Endothelial cell of umbilical vein (primary cell): Measurements from ENCODE around the gene RBMS1. TPM values are rescaled to one million over a fixed set of nuclear protein-coding genes. Genes with fewer than 3 reads are reported as not detected.
"Not testable (repeated sequence)": the region's sequence is repeated elsewhere in the genome, so short reads cannot be mapped to it uniquely, and the experiment has no call there.

ENCODE experiments used
- BruUV-seq: library from RNA; stranded (reverse); fragments of 400-500 nt; replicated peaks from 2 replicates; lab custom pipeline; 2021; lab: Mats Ljungman, UMichigan
- CTCF ChIA-PET: fragments of 300-600, 350-600 bp; sonication (Branson Sonifier 250); formaldehyde crosslinking; loops from one replicate; lab custom pipeline; 2021; ENCODE audit warnings: antibody characterized with exemption, inconsistent platforms; lab: Charles Lee
- POLR2A ChIA-PET: fragments of 300-600, 350-600 bp; sonication (Branson Sonifier 250); formaldehyde crosslinking; loops from one replicate; lab custom pipeline; 2021; ENCODE audit warnings: antibody characterized with exemption, inconsistent platforms; lab: Charles Lee
- DNase-seq: peaks from one replicate; pipeline ENCODE4 v3.0.0-alpha.2; 2011; ENCODE audit warnings: low read depth, low spot score
- FAIRE-seq: peaks from 2 replicates; lab custom pipeline; 2011; peaks lifted over from hg19 to GRCh38; lab: Jason Lieb, UNC
- H2AFZ ChIP-seq: 2 replicates; pipeline ENCODE4 v1.6.0; 2012; ENCODE audit warnings: low read depth, low read length, control low read depth, inconsistent platforms
- H3K27ac ChIP-seq: 2 replicates; pipeline ENCODE4 v1.5.1; 2011; ENCODE audit warnings: low read depth, mild to moderate bottlenecking, control low read depth, low read length, moderate library complexity; ENCODE audit not compliant: insufficient read depth
- H3K27me3 ChIP-seq, 2 experiments: 2 replicates each; pipeline versions ENCODE4 v1.6.0 to v1.6.1; 2011; ENCODE audit warnings: low read length in 2 of 2, mixed read lengths in 1 of 2; ENCODE audit not compliant: control insufficient read depth in 2 of 2, insufficient read depth in 2 of 2
- H3K36me3 ChIP-seq, 2 experiments: 2 replicates in 1 of 2; 3 replicates in 1 of 2; pipeline ENCODE4 v1.5.1; 2011; ENCODE audit warnings: low read length in 2 of 2, mild to moderate bottlenecking in 1 of 2, moderate library complexity in 1 of 2; ENCODE audit not compliant: control insufficient read depth in 2 of 2, insufficient read depth in 2 of 2; ENCODE audit errors: extremely low read depth in 1 of 2
- H3K4me1 ChIP-seq: 3 replicates; pipeline ENCODE4 v1.5.1; 2011; ENCODE audit warnings: mild to moderate bottlenecking, low read length; ENCODE audit not compliant: control insufficient read depth, insufficient read depth; ENCODE audit errors: extremely low read depth
- H3K4me2 ChIP-seq: 2 replicates; pipeline ENCODE4 v1.6.1; 2011; ENCODE audit warnings: low read length, control low read depth, mixed read lengths; ENCODE audit not compliant: insufficient read depth
- H3K4me3 ChIP-seq, 3 experiments: fragments of 200-600 bp in 1 of 3; sonication (generic), shearing (Covaris generic) in 1 of 3; replicated peaks in 1 of 3; 2 replicates each; pipeline ENCODE4 v1.5.1; 2011 to 2016; ENCODE audit warnings: control low read depth in 3 of 3, low read length in 3 of 3, mild to moderate bottlenecking in 2 of 3, inconsistent platforms in 1 of 3, low read depth in 1 of 3, moderate library complexity in 1 of 3; ENCODE audit not compliant: insufficient read depth in 1 of 3
- H3K79me2 ChIP-seq: 2 replicates; pipeline ENCODE4 v1.6.0; 2012; ENCODE audit warnings: low read length, inconsistent platforms; ENCODE audit not compliant: control insufficient read depth, insufficient read depth
- H3K9ac ChIP-seq: replicated peaks from 2 replicates; pipeline ENCODE3; 2011; ENCODE audit warnings: low read length, control low read depth; ENCODE audit not compliant: insufficient read depth; ENCODE audit errors: extremely low read depth
- H3K9me1 ChIP-seq: replicated peaks from 3 replicates; pipeline ENCODE4 v1.6.0; 2011; ENCODE audit warnings: mild to moderate bottlenecking, low read length; ENCODE audit not compliant: control insufficient read depth, insufficient read depth; ENCODE audit errors: extremely low read depth
- H3K9me3 ChIP-seq: replicated peaks from 2 replicates; pipeline ENCODE4 v1.5.1; 2012; ENCODE audit warnings: low read length, inconsistent platforms; ENCODE audit not compliant: control insufficient read depth, insufficient read depth
- H4K20me1 ChIP-seq: replicated peaks from 2 replicates; pipeline ENCODE3; 2011; ENCODE audit warnings: mild to moderate bottlenecking, low read length; ENCODE audit not compliant: control insufficient read depth, insufficient read depth; ENCODE audit errors: extremely low read depth
- CTCF ChIP-seq, 2 donors: IDR thresholded peaks; 1 replicate in 1 of 2; 2 replicates in 1 of 2; pipeline ENCODE4 v1.5.1; 2011; ENCODE audit warnings: low read length in 2 of 2, mild to moderate bottlenecking in 2 of 2, moderate library complexity in 2 of 2, control low read depth in 1 of 2, inconsistent platforms in 1 of 2, low read depth in 1 of 2; ENCODE audit not compliant: insufficient read depth in 1 of 2; ENCODE audit errors: extremely low read depth in 1 of 2
- EZH2 ChIP-seq: IDR thresholded peaks from 2 replicates; pipeline ENCODE4 v1.6.1; 2012; ENCODE audit warnings: borderline replicate concordance, low read depth, mild to moderate bottlenecking, moderate library complexity, low read length, inconsistent platforms; ENCODE audit not compliant: severe bottlenecking
- FOS ChIP-seq: IDR thresholded peaks from 2 replicates; pipeline ENCODE4 v1.6.1; 2011; ENCODE audit warnings: mild to moderate bottlenecking, low read length, moderate library complexity, borderline replicate concordance; ENCODE audit not compliant: insufficient read depth
- GATA2 ChIP-seq: IDR thresholded peaks from 2 replicates; pipeline ENCODE4 v1.7.0; 2011; ENCODE audit warnings: low read depth, mild to moderate bottlenecking, moderate library complexity, mixed read lengths, low read length; ENCODE audit not compliant: insufficient read length, insufficient read depth
- JUN ChIP-seq: IDR thresholded peaks from 2 replicates; pipeline ENCODE4 v1.6.1; 2011; ENCODE audit warnings: borderline replicate concordance, low read depth; ENCODE audit not compliant: insufficient read length, insufficient read depth
- MAX ChIP-seq: IDR thresholded peaks from 2 replicates; pipeline ENCODE4 v1.6.1; 2011; ENCODE audit not compliant: insufficient read depth, insufficient read length
- MYC ChIP-seq: IDR thresholded peaks from one replicate; pipeline ENCODE4 v1.6.1; 2011; ENCODE audit warnings: mild to moderate bottlenecking, low read depth, low read length
- POLR2A ChIP-seq: IDR thresholded peaks from 2 replicates; pipeline ENCODE4 v1.6.1; 2012; ENCODE audit warnings: low read depth, mild to moderate bottlenecking, control low read depth, low read length
- POLR2AphosphoS5 ChIP-seq: IDR thresholded peaks from 2 replicates; pipeline ENCODE4 v1.6.1; 2012; ENCODE audit warnings: low read depth, mild to moderate bottlenecking, control low read depth, low read length, moderate library complexity; ENCODE audit not compliant: insufficient read depth
- dilution Hi-C: fragments of 300-500 bp; cut with MboI; formaldehyde crosslinking; loops from one replicate; pipeline ENCODE4 v1.15.0; 2019; ENCODE audit warnings: low sequenced_read_pairs; ENCODE audit not compliant: extremely low pct_ligation_motif_present
- intact Hi-C: fragments of 100-400 bp; cut with micrococcal nuclease; formaldehyde crosslinking; loops from one replicate; pipeline ENCODE4 v1.10.0; 2022
- polyA plus RNA-seq, 4 experiments: library from polyadenylated mRNA; depleted of rRNA in 3 of 4; stranded (reverse) in 3 of 4; unstranded in 1 of 4; fragments of >200 nt; gene quantifications; 2 replicates each; pipeline versions ENCODE4 v1.2.1 to v1.2.3, GENCODE V29; 2011 to 2012; ENCODE audit warnings: missing spikeins in 1 of 4
- total RNA-seq: library from RNA; stranded (reverse); gene quantifications from 2 replicates; pipeline ENCODE4 v1.2.3, GENCODE V29; 2021

Gene RBMS1
- total and polyA plus RNA-seq, 2 donors (not counting 3 experiments of a cell fraction or from before 2014, with no cell fraction given), result 60.0 to 93.3 TPM

- H3K9me1 ChIP-seq, CTCF ChIA-PET, FAIRE-seq, H3K36me3 ChIP-seq, H3K27me3 ChIP-seq, H3K4me1 ChIP-seq, dilution Hi-C loops, H3K27ac ChIP-seq, H3K9me3 ChIP-seq, POLR2A ChIA-PET, H4K20me1 ChIP-seq, BruUV-seq, DNase-seq, intact Hi-C loops, H3K9ac ChIP-seq, H3K4me2 ChIP-seq, H3K4me3 ChIP-seq, H2AFZ ChIP-seq: not testable (repeated sequence)
- H3K79me2 ChIP-seq, result peaks cover 44% of the 10 kb centered on the region
Observed at GRCh38 chr2:160439038-160439437, 54.6 kb downstream of the RBMS1 start.

- Histone ChIP-seq H3K4me1 (peaks cover 26% of the 10 kb centered on the region), H3K9ac (no peak overlapping the region), H3K27ac (no peak overlapping the region), H3K79me2 (peaks cover 42% of the 10 kb centered on the region), H4K20me1 (no peaks in the 10 kb centered on the region), H3K9me3 (no peaks in the 10 kb centered on the region), H3K27me3 (no peaks in the 10 kb centered on the region), H2AFZ (no peak overlapping the region), H3K4me2 (no peak overlapping the region), H3K4me3 (no peak overlapping the region), H3K9me1 (no peaks in the 10 kb centered on the region), H3K36me3 (no peaks in the 10 kb centered on the region)
- no peak for TF ChIP-seq FOS
- no peak for TF ChIP-seq JUN
- no peak for TF ChIP-seq MYC
- no peak for TF ChIP-seq POLR2A
- TF ChIP-seq POLR2AphosphoS5, result no peak
- TF ChIP-seq GATA2, result no peak
- TF ChIP-seq EZH2, result no peak
- no peak for TF ChIP-seq CTCF (IDR thresholded peaks at IDR 0.05; ENCODE audit: extremely low read depth in 1 of 2, insufficient read depth in 1 of 2, low read depth in 1 of 2, low read length in 2 of 2)
- no peak for TF ChIP-seq MAX
- no peak for DNase-seq
- FAIRE-seq, result no peak
- CTCF ChIA-PET, result interaction anchor here (1.4 kb wide), 1 partner anchor 327 kb away, joined by 3 read pairs; no protein-coding TSS in a partner anchor
- POLR2A ChIA-PET, result interaction anchor here (0.7 to 1.0 kb wide), 2 partner anchors 53 to 137 kb away, joined by 4 to 5 read pairs; no protein-coding TSS in a partner anchor
- dilution Hi-C loops (no loop called here), intact Hi-C loops (no loop called here)
- no TSS peak for BruUV-seq
Observed at GRCh38 chr2:160437273-160437672, 56.3 kb downstream of the RBMS1 start.
